NCI-H1694 treated with DMSO at 0.1 percent for 48 hours (cell line): ENCODE measurements around the gene AVL9.
"Not testable (repeated sequence)": the region's sequence is repeated elsewhere in the genome, so short reads cannot be mapped to it uniquely, and the experiment has no call there.

ENCODE experiments used
- DNase-seq: peaks from one replicate; lab custom pipeline; 2025; lab: John Stamatoyannopoulos, UW

Gene AVL9

GRCh38 chr7:32495298-32496051 is at the start of gene AVL9:
AVL9 (plus strand) TSS chr7:32495489; CDS start chr7:32495710, 221 bp downstream.
- peak; percentile 86 for DNase-seq

- no peak for DNase-seq
Observed at GRCh38 chr7:32447218-32447617, 48.1 kb upstream of the AVL9 start.

- no peak for DNase-seq
Observed at GRCh38 chr7:32453341-32454011, 41.8 kb upstream of the AVL9 start.

GRCh38 chr7:32458025-32458424 is 37.3 kb upstream of the AVL9 start:
- no peak for DNase-seq

GRCh38 chr7:32459788-32460187 is 35.5 kb upstream of the AVL9 start:
- no peak for DNase-seq

GRCh38 chr7:32461484-32461883 is 33.8 kb upstream of the AVL9 start:
- DNase-seq = no peak

- no peak for DNase-seq
Observed at GRCh38 chr7:32462451-32462850, 32.8 kb upstream of the AVL9 start.

GRCh38 chr7:32462977-32463376 is 32.3 kb upstream of the AVL9 start:
- DNase-seq = no peak

GRCh38 chr7:32464641-32465416 is 30.5 kb upstream of the AVL9 start:
- DNase-seq = not testable (repeated sequence)

- DNase-seq = not testable (repeated sequence)
Observed at GRCh38 chr7:32470004-32470403, 25.3 kb upstream of the AVL9 start.

GRCh38 chr7:32470871-32471270 is 24.4 kb upstream of the AVL9 start:
- DNase-seq = no peak

- DNase-seq = no peak
Observed at GRCh38 chr7:32472015-32472414, 23.3 kb upstream of the AVL9 start.

- no peak for DNase-seq
Observed at GRCh38 chr7:32474008-32474407, 21.3 kb upstream of the AVL9 start.

GRCh38 chr7:32476816-32477648 is 18.3 kb upstream of the AVL9 start:
- no peak for DNase-seq

- no peak for DNase-seq
Observed at GRCh38 chr7:32477649-32477980, 17.7 kb upstream of the AVL9 start.

GRCh38 chr7:32479574-32480200 is 15.6 kb upstream of the AVL9 start:
- DNase-seq = peak; percentile 74

- no peak for DNase-seq
Observed at GRCh38 chr7:32481176-32481575, 14.1 kb upstream of the AVL9 start.

GRCh38 chr7:32481921-32482320 is 13.4 kb upstream of the AVL9 start:
- no peak for DNase-seq

GRCh38 chr7:32489788-32490126 is 5.5 kb upstream of the AVL9 start:
- no peak for DNase-seq

GRCh38 chr7:32490127-32490796 is 5.0 kb upstream of the AVL9 start, which contains the start of gene LSM5:
LSM5 (minus strand) TSS chr7:32490380; CDS start chr7:32490365, 15 bp downstream.
- DNase-seq = peak; percentile 93

- DNase-seq = no peak
Observed at GRCh38 chr7:32494946-32495297, 367 bp upstream of the AVL9 start.
